HG03139 (cell line): ENCODE data around the gene ENG.
"Not testable (repeated sequence)": the region's sequence is repeated elsewhere in the genome, so short reads cannot be mapped to it uniquely, and the experiment has no call there.

Experiments
- ATAC-seq: cut with Tn5 transposase; IDR thresholded peaks from one replicate; pipeline ENCODE4 v1.9.1; 2021; ENCODE audit not compliant: unreplicated experiment

ENG gene

GRCh38 chr9:127854184-127854806 lies at the start of gene ENG:
Gene ENG, minus strand, starts transcription at chr9:127854658. Its CDS starts 303 bp downstream, at chr9:127854355.
- ATAC-seq: no peak

DNA sequence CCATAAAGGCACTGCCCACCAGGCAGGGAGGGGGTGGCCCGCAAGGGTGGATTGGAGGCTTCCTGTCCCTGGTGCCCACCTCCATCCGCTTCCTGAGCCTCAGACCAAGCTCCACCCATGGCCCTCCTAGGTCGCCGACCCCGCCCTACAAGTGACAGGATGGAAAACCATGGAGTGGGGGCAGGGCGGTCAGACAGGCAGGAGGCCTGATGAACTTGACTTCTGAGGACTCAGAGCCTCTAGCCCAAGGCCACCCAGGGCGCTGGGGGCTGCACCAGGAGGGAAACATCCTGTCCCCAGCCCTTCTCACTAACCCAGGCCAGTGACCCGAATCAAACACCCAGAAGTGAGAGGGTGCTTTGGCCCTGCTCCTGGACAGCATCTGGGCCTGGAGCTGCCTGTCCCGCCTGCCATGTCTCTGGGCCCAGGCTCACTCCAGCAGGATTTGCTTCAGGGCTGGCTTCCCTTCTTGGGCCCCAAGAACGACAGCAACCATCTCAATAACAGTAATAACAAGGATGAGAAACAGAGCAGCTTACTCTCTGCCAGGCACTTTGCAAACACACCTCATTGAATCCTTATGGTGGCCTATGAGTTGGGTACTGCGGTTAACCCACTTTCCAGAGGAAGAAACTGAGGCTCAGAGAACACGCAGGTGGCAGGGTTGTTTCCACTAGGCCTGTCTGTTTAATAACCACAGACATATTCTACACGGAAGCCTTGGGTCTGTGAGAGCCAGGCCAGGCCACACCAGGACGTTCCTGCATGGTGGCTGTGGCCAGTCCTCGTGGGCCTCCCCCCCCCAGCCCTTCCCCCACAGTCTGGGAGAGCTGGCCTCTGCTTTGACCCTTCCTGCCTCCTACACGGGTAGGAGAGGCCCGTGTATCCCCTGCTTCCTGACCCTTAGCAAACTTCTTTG lies 49.4 kb upstream of the ENG start:
- ATAC-seq: peak; percentile 32

DNA sequence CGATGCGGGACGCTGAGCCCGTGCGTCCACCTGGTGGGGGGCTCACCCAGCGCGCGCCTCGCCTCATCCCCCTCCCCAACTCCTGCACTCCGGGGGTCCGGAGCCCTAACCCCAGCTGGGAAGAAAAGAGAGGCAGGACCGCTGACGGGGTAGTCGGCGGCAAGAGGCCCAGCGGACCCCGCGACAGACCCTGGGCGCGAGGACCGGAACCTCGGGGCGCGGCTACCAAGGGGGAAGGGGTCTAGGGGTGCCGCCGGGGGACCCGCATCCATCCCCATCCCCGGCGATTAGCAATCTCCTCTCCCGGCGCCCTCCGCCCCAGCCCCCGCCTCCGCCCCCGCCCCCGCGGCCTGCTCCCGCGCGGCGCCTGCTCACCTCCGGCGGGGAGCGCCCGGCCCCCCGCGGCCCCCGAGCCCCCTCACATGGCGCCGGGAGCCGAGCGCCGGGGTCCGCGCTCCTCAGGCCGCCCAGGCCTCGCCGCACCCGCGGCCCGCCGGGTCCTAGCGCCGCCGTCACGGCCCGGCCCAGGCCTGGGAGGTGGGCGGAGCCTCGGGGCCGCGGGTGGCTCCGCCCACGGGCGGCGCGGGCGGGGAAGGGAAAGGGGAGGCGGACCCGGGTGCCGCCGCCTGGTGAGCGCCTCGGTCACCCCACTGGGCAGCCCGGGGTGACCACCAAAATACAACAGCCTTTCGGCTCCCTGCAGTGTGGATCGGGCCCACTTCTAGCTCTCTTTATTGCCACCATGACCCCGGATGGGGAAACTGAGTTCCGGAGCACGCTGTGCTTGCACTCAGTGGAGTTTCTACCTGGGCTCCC lies 44.9 kb upstream of the ENG start, which contains the start of gene ST6GALNAC6:
Gene ST6GALNAC6 (minus strand): TSS at position 476 of the 816 bp plus-strand sequence. CDS start 1,622 bp downstream, outside the sequence.
- peak; percentile 43 for ATAC-seq

DNA sequence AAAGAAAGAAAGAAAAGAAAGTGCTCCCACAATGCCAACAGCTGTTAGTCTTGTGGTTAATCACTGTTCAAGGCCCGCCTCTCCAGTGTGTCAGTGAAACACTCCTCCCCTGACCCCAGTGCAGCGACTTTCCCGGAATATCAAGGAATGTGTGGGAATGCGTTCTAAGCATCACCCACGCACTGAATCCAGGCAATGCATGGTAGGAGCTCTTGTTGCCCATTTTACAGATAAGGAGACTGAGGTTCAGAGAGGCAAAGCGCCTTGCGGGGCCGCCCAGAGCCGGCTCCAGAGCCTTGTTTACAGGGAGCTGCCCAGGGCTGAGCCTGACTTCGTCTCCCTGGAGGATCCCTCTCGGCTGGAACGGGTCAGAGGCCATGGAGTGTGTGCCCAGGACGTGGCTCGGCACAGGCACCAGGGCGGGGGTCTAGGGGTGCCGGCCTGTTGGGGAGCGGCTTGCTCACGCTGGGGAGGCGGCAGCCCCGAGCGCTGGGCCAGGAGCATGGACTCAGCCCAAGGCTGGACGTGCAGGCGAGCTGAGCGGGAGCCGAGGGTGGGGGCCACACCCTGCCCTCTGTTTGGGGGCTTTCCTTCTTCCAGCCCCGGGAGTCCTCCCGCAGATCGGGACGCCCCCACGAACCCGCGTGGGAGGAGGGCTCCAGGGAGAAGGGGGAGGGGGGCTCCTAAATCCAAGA lies 44.1 kb upstream of the ENG start:
- no peak for ATAC-seq

- ATAC-seq: no peak
These were observed 42.8 kb upstream of the ENG start for GRCh38 chr9:127897193-127897692.

- no peak for ATAC-seq
These were observed 42.1 kb upstream of the ENG start for GRCh38 chr9:127896395-127897192.

DNA sequence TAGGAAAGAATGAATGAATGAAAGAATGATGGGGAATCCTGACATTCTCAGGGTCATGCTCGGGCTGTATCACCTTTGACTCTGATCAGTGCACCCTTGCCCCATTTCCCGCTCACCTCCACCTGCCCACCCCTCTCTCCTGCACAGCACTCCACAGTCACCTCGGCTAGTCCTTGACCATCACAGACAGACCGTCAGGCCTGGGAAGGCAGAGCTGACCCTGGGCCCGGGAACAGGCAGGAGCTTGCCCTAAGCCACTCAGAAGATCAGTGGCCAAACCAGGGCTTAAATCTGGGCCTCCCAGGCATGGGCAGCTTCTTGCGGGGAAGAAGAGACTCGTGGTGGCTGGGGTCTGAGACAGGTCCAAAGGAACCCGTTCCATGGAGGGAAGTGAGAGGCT lies 41.4 kb upstream of the ENG start:
- no peak for ATAC-seq

- no peak for ATAC-seq
These were observed 38.9 kb upstream of the ENG start for GRCh38 chr9:127893392-127893791.

- no peak for ATAC-seq
These were observed 38.4 kb upstream of the ENG start for GRCh38 chr9:127892831-127893230.

DNA sequence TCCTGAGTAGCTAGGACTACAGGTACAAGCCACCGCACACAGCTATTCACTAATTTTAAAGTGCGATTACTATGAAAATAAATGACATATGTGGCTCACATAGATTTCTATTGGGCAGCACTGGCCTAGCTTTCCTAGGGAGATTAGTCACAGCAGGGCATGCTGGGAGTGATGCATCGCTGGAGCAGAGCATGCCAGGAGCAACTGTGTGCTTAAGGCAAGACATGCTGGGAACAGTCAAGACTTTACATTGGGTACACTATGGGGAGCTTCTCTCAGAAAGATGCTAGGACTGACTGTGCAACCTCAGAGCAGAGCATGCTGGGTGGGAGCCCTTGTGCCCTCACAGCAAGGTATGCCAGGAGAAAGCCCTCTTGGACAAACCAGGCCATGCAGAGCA lies 35.6 kb upstream of the ENG start:
- no peak for ATAC-seq

DNA sequence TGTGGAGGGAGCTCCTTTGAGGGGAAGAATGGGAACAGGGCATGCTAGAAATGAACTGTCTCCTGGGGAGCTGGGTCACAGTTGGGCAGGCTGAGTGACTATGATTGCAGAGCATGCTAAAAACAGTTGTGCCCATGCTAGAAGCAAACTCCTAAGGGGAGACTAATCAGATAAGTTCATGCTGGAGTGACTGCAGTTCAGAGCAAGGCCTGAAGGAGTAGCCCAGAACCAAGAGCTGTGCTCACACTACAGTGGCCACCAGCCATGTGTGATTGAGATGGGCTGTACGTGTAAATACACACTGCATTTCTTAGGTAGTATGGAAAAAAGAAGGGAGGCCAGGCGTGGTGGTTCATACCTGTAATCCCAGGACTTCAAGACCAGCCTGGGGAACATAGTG lies 33.3 kb upstream of the ENG start:
- no peak for ATAC-seq

- no peak for ATAC-seq
These were observed 32.0 kb upstream of the ENG start for GRCh38 chr9:127886401-127886972.

DNA sequence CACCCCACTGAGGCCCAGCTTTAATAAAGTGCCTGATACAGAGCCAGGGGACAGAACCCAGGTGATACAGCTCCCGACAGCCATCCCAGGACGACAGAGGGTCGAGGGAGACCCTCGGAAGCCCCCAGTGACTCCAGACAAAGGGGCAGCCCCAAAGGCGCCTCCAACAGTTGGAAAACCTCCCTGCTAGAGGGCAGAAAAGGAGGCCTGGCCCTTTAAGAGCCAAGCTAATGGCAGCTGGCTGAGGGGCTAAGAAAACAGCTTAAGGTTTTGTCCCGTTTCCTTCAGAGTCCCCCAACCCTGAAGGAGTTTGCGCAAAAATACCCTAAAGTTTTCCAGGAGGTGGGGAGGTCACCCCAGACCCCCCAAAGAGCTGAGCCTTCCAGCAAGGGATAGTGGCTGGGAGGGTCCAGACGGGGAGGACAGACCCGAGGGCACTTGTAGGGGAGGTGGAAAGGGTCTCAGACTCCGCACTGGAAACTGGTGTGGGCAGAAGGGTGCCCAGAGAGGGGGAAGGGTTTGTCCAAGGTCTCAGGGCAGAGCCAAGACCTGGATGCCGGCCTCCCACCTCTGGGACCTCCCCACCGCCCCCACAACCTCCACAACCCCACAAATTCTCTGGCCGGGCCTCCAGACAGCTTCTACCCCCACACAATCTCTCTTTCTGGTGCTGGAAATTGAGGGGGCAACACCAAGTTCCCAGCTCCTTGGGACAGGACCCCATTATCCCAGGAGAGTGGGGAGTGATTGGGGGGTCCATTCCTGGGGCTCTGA lies 31.2 kb upstream of the ENG start:
- no peak for ATAC-seq

DNA sequence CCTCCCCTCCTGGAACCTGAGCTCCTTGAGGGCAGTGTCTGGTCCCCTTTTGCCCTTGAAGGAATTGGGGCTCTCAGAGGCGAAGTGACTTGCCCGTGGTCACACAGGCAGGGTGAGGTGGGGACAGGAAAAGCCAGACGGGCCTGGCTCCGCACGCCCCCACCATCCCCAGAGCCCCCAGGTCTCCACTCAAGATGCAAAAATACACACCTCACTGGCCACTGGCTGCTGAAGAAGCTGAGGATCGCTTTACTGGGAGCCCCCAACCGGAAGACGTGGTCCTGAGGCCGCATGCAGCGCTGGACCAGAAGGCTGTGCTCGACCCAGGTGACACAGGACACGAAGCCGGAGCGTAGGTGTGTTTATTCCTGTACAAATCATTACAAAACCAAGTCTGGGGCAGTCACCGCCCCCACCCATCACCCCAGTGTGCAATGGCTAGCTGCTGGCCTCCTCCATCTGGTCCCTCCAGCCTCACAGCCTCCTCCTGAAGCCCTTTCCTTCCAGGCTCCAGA lies 30.6 kb upstream of the ENG start:
- ATAC-seq: no peak

GRCh38 chr9:127884427-127884911 lies 30.0 kb upstream of the ENG start:
- no peak for ATAC-seq

GRCh38 chr9:127883959-127884358 lies 29.5 kb upstream of the ENG start:
- ATAC-seq: no peak

GRCh38 chr9:127881715-127882114 lies 27.3 kb upstream of the ENG start:
- ATAC-seq: not testable (repeated sequence)

- ATAC-seq: no peak
These were observed 25.7 kb upstream of the ENG start for GRCh38 chr9:127880143-127880542.
